ENCODE results near the gene RHO. TPM values are rescaled to one million over a fixed set of nuclear protein-coding genes. Genes with fewer than 3 reads are reported as not detected.
"Not testable (repeated sequence)": the region's sequence is repeated elsewhere in the genome, so short reads cannot be mapped to it uniquely, and the experiment has no call there.

Gene RHO
- total RNA-seq, 1 experiment from 2014 or later: not detected

DNA sequence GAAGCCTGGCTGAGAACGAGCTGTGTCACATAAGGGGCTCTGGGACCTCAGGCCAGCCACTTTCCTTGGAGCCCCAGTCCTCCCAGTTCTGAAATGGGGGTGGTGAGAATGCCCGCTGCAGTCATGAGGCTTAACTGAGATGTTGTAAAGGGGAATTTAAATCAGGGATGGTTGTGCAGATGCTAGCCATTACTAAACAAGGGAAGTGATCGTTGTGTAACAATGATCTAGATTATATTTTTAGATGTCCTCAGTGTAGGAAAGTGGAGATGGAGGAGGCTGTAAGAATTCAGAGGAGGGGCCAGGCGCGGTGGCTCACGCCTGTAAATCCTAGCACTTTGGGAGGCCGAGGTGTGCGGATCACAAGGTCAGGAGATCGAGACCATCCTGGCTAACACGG, 39.2 kb upstream of the RHO start:
- not testable (repeated sequence) for H4K20me1 ChIP-seq (ENCODE audit: control insufficient read depth, insufficient read depth, insufficient read length); H2BK15ac ChIP-seq (ENCODE audit: low read depth, low read length); H3K9ac ChIP-seq (ENCODE audit: extremely low read depth, insufficient read length, low read length); DNase-seq; H3K14ac ChIP-seq (ENCODE audit: insufficient read depth, low read length); H2AFZ ChIP-seq (ENCODE audit: low read length); H3K4ac ChIP-seq (ENCODE audit: low read depth, low read length); H3K79me2 ChIP-seq (ENCODE audit: insufficient read depth, low read length); H3K23me2 ChIP-seq (ENCODE audit: insufficient read length, low read depth, low read length, poor library complexity, severe bottlenecking); H4K5ac ChIP-seq (ENCODE audit: insufficient read length, low read depth, low read length); H3K27ac ChIP-seq (ENCODE audit: insufficient read length, low read depth, low read length); H2BK5ac ChIP-seq (ENCODE audit: insufficient read length, low read length); H3K18ac ChIP-seq (ENCODE audit: insufficient read length, low read depth, low read length); H3K27ac Mint-ChIP-seq; H2BK120ac ChIP-seq (ENCODE audit: low read depth, low read length, poor library complexity, severe bottlenecking); H3K56ac ChIP-seq (ENCODE audit: insufficient read length, low read depth, low read length); H3T11ph ChIP-seq (ENCODE audit: low read length); H3K4me3 Mint-ChIP-seq; H3K23ac ChIP-seq (ENCODE audit: insufficient read length, low read depth, low read length); H3K79me1 ChIP-seq (ENCODE audit: insufficient read depth, low read depth, low read length, poor library complexity, severe bottlenecking); H2BK20ac ChIP-seq (ENCODE audit: low read depth, low read length, poor library complexity, severe bottlenecking); H2BK12ac ChIP-seq (ENCODE audit: insufficient read length, low read depth, low read length); H2AK5ac ChIP-seq (ENCODE audit: insufficient read length, low read length); H3K4me2 ChIP-seq (ENCODE audit: insufficient read depth, insufficient read length, low read length); H3K27me3 ChIP-seq (ENCODE audit: insufficient read depth, low read length); H3K9me3 ChIP-seq (ENCODE audit: control insufficient read depth, low read depth, low read length); H4K8ac ChIP-seq (replicated peaks; ENCODE audit: insufficient read length, low read depth, low read length); H3K4me1 ChIP-seq (ENCODE audit: insufficient read depth, low read length); H3K9me3 Mint-ChIP-seq; H4K91ac ChIP-seq (ENCODE audit: insufficient read length, low read depth, low read length)
- WGBS (ENCODE audit: extremely low coverage, insufficient read length, low lambda C conversion rate): no CpG with 5 or more reads among the region's 10 CpGs
- H3K36me3 Mint-ChIP-seq (ENCODE audit: insufficient read depth in 1 of 3, low read depth in 3 of 3): peaks cover 6 to 25% (median 17%) of the 10 kb centered on the region in 3 experiments; a peak in 6 of 7 replicates
- H3K27me3 Mint-ChIP-seq (ENCODE audit: low read depth): peaks cover 18% of the 10 kb centered on the region
- H3K4me1 Mint-ChIP-seq: peaks cover 34 to 37% of the 10 kb centered on the region in 2 experiments
